NCI-H774 (cell line): Measurements from ENCODE around the gene DDX46.
"Not testable (repeated sequence)": the region's sequence is repeated elsewhere in the genome, so short reads cannot be mapped to it uniquely, and the experiment has no call there.

Source experiments
- DNase-seq: peaks from one replicate; lab custom pipeline; 2025; lab: John Stamatoyannopoulos, UW

DDX46 gene, protein sequence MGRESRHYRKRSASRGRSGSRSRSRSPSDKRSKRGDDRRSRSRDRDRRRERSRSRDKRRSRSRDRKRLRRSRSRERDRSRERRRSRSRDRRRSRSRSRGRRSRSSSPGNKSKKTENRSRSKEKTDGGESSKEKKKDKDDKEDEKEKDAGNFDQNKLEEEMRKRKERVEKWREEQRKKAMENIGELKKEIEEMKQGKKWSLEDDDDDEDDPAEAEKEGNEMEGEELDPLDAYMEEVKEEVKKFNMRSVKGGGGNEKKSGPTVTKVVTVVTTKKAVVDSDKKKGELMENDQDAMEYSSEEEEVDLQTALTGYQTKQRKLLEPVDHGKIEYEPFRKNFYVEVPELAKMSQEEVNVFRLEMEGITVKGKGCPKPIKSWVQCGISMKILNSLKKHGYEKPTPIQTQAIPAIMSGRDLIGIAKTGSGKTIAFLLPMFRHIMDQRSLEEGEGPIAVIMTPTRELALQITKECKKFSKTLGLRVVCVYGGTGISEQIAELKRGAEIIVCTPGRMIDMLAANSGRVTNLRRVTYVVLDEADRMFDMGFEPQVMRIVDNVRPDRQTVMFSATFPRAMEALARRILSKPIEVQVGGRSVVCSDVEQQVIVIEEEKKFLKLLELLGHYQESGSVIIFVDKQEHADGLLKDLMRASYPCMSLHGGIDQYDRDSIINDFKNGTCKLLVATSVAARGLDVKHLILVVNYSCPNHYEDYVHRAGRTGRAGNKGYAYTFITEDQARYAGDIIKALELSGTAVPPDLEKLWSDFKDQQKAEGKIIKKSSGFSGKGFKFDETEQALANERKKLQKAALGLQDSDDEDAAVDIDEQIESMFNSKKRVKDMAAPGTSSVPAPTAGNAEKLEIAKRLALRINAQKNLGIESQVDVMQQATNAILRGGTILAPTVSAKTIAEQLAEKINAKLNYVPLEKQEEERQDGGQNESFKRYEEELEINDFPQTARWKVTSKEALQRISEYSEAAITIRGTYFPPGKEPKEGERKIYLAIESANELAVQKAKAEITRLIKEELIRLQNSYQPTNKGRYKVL

DNA sequence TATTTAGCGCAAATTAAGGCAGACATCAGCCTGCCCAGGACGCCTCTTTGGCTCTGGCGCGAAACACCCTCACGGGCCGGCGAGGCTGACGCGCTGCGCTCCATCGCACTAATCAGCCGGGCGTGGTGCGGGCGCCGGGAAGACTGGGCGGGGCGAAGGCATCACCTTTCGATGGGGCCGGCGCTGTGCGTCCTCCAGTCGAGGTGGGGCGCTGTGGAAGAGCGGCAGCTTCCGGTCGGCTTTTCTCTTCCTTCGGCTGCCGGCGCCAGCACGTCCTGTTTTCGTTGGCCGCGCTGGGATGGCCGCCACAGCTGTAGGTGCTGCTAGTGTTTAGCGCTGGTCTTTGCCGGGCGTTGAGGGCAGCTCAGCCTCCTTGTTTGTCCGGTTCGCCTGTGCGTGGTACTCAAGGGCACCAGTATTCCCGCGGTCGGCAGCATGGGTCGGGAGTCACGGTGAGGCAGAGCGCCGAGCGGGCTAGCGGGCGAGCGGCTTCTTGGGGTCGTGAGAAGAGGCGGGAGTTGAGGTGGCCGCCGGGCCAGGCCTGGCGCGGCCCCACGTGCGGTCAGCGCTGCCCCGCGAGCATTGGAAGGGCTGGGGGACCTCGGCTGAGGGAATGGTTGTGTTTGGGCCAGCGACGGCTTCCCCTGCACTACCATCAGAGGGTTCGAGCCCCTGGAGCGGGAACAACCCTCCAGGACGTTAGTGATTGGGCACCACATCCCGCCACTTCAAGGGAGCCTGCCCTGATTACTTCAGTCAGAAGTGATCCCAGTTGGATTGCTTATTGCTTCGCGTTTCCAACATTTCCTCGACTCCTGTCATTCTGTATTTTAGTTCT lies at the start of gene DDX46:
TSS of gene DDX46 (plus strand) at position 276 of the 838 bp plus-strand sequence. CDS start at position 436, 160 bp downstream.
- peak; percentile 91 for DNase-seq

DNA sequence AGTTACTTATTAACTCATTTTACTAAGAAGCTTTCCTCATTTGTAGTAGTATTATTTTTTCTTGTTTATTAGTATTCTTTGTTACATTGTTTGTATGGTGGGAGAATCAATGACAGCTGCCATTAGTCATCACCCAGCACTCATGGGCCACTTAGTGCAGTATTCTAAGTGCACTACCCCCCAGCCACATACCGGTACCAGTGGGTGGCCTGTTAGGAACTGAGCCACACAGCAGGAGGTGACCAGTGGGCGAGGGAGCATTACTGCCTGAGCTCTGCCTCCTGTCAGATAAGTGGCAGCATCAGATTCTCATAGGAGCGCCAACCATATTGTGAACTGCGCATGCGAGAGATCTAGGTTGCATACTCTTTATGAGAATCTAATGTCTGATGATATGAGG lies 44.5 kb upstream of the DDX46 start:
- no peak for DNase-seq

DNA sequence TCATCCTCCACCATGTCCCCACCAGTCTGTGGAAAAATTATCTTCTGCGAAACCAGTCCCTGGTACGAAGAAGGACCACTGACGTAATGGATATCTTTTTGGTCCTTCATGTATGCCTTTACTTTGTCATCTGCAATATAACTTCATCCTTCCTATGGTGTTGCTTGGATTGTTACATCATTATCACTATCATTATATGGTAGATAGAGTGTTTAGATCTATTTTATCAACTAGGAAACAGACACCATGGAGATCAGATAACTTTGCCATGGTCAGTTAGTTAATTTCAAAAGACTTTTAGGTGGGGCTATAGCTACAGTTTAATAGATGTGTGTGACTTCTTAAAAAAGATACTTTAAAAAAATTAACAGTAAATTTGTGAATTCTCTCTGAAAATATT lies 44.0 kb upstream of the DDX46 start:
- DNase-seq = no peak

DNA sequence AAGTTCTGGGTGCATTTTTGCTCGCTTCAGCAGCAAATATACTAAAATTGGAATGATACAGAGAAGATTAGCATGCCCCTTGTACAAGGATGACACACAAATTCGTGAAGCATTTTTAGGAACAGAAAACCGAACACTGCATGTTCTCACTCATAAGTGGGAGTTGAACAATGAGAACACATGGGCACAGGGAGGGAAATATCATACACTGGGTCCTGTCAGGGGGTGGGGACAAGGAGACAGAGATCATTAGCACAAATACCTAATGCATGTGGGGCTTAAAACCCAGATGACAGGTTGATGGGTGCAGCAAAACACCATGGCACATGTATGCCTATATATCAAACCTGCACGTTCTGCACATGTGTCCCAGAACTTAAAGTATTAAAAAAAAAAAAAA lies 43.1 kb upstream of the DDX46 start:
- DNase-seq = not testable (repeated sequence)

DNA sequence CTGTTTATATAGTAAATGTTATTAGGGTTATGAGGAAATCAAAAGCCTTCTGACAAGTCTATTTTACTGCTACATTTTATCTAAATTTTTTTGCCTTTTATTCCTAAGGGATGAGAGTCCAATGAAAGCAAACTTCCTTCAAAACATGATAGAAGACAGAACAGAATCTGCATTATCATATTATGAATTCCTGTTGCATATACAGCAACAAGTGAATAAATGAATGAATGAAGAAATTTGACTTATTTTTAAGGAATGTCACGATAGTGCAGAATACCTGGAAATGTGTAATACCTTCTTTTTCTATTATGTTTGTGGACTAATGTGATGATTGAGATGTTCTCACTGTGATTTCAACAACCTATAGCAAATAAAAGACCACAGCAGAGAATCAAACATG lies 33.7 kb upstream of the DDX46 start:
- no peak for DNase-seq

DNA sequence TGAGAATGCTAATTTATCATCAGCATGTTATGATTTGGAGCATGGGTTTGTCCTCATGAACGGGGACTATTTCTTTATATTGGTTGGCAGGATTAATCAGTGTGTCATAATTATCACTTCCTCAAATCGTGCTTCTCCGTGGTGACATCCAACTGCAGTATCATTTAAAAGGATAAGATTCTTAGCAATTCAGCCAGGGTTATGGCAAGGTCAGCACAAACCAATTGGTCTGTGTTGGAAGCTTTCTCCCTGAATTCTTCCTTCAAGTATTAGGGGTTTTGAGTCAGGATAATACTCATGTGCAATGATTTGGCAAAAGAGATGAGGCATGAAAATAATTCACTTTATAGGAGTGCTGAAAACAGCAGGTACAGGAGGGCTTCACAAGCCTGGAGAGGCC lies 25.8 kb upstream of the DDX46 start:
- DNase-seq = no peak

DNA sequence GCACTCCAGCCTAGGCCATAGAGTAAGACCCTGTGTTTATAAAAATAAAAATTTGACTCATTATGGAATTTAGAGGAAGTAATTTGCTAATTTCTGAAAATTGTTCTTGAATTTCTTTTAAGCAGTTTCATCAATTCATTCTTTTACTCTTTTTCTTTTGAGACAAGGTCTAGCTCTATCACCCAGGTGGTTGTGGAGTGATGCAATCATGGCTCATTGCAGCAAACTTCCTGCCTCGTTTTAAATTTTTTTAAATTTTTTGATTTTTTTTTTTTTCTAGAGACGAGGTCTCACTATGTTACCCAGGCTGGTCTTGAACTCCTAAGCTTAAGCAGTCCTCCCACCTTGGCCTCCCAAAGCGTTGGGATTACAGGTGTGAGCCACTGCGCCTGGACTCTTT lies 23.3 kb upstream of the DDX46 start:
- no peak for DNase-seq

DNA sequence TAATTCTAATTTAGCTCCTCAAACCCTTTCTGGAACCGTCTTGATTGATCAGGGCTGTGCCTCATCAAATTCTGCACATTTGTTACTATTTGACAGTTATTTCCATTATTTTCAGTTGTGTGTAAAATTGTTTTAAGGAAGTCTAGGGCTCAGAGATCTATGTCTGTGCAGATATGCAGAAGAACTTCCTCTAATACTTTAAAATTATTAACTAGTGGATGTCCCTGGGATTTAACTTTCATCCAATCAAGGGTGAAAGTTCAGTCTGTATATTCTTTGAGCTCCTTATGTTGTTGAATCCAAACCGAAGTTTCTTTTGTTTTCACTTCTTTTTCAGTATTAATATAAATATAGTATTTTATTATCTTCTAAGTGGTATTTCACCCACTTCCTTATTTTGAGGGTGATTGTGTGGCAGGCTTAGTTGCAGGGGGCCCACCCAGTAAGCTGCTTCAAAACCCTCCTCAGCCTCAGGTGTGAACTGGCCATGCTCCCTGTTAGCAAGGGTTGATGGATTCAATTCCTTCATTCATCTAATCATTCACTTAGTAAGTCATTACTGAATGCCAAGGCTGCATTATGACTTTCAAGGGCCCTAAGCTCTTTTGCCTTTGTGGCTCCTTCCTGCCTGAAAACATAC lies 22.3 kb upstream of the DDX46 start:
- DNase-seq = no peak

DNA sequence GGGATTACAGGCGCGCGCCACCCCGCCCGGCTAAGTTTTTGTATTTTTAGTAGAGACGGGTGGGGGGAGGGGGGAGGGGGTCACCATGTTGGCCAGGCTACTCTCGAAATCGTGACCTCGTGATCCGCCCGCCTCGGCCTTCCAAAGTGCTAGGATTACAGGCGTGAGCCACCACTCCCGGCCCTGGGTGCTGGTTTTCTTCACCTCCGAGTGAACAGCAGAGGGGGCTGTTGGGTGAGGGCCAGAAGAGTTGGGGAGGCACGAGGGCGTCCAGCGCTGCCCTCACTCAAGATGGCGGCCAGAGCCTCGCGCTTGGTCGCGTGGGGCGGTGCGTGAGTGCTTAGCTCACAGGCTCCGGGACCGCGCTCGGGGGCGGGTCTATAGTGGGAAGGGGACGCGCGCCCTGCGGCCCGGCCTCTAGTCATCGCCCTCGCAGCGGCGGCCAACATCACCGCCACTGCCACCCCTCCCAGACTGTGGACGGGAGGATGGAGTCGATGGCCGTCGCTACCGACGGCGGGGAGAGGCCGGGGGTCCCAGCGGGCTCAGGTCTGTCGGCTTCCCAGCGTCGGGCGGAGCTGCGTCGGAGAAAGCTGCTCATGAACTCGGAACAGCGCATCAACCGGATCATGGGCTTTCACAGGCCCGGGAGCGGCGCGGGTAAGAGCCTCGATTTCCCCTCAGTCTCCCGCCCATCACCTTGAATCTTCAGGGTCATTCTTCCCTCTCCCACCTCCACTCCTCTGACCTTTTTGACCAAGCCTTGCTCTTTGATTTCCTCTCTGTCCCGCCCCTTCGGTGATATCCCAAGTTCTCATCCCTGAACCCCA lies 20.2 kb upstream of the DDX46 start, which contains the start of gene CAMLG:
TSS of gene CAMLG (plus strand) at position 416 of the 830 bp plus-strand sequence. CDS start at position 489, 73 bp downstream.
- peak; percentile 97 for DNase-seq

DNA sequence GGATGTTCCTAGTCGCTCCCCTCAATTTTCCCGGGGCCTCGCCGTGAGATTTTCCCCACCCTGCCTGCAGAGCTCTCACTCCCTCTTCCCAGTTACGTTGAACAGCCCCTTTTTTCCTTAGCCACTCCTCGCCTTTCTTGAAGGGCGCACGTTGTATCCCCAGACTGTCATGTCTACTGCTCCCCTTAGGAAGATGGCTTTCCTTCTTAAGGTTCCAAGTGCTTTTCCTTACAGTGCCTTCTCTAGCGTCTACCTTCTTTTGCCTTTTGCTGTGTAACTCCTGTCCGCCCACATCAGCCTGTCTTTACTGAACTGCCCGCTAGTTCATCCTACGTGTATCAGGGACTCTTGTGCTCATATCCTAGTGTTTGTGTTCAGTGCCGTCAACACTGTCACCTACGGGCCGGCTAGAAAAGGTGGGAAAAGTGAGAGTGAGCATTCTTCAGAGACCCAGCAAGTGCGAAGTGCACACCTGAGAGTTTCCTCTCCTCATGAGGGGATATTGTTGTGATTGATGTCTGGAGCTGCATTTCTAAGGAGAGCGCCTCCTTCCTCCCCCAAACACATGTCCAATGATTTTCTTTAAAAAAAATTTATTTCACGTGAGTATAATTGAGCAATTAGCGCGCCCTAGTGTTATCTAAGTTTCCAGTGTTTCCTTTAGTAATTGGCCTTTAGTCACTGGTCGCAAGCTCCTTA lies 19.5 kb upstream of the DDX46 start:
- peak; percentile 8 for DNase-seq

DNA sequence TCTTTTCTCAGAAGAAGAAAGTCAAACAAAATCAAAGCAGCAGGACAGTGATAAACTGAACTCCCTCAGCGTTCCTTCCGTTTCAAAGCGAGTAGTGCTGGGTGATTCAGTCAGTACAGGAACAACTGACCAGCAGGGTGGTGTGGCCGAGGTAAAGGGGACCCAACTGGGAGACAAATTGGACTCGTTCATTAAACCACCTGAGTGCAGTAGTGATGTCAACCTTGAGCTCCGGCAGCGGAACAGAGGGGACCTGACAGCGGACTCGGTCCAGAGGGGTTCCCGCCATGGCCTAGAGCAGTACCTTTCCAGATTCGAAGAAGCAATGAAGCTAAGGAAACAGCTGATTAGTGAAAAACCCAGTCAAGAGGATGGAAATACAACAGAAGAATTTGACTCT lies 17.5 kb upstream of the DDX46 start:
- no peak for DNase-seq

DNA sequence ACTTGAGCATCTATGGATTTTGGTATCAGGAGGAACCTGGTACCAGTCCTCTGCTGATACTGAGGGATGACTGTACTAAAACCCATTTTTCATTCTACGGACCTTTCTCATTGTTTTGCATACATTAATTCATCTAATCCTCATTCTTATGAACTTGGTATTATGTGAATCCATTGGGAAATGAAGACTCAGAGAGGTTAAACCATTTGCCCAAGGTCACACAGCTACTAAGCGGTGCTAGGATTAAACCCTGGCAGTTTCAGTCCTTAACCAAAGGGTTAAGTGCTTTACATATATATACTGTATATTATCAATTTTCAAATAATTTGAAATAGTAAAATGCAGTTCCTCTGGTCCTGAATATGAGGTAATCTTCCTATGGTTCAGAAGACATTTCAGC lies 16.4 kb upstream of the DDX46 start:
- no peak for DNase-seq

DNA sequence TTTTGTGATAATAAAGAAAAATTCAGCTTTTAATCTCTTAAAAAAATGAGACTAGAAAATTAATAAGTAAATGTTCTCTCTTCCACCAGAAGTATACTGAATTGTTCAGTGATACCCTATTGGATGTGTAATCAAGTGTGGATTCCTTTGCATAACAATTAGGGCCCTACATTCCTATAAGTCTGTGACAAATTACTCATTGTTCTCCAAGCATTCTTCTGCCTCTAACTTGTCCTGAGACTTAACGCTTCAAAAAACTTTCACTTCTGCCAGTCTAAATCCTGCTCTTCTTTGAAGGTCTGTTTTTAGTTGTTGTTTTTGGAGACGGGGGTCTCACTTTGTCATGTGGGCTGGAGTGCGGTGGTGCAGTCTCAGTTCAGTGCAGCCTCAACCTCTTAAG lies 9.2 kb upstream of the DDX46 start:
- no peak for DNase-seq

DNA sequence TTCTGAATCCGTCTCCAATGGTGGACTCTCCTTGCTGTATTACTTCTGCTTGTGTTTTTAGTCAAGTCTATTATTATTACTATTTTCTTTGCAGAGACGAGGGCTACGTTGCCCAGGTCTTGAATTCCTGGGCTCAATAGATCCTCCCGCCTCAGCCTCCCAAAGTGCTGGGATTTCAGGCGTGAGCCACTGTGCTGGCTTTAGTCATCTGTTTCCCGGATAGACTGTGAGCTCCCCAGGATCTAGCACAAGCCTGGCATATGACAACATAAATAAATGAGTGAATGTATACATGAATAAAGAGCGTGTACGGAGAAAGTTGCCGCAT lies 439 bp upstream of the DDX46 start:
- DNase-seq = no peak

DNA sequence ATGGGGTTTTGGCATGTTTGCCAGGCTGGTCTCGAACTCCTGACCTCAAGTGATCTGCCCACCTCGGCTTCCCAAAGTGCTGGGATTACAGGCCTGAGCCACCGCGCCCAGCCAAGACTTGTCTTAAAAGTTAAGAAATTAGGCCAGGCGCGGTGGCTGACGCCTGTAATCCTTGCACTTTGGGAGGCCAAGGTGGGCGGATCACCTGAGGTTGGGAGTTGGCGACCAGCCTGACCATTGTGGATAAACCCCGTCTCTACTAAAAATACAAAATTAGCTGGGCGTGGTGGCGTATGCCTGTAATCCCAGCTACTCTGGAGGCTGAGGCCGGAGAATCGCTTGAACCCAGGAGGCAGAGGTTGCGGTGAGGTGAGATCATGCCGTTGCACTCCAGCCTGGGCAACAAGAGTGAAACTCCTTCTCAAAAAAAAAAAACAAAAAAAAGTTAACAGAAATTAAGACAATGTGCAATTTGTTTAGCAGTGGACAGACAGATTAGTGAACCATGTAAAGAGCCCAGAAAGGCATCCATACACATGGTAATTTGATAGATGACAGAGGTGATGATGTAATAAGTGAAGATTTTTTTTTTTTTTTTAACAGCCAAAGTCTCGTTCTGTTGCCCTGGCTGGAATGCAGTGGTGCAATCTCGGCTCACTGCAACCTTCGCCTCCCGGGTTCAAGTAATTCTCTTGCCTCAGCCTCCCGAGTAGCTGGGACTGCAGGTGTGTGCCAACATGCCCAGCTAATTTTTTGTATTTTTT lies 9.1 kb downstream of the DDX46 start:
- DNase-seq = not testable (repeated sequence)

DNA sequence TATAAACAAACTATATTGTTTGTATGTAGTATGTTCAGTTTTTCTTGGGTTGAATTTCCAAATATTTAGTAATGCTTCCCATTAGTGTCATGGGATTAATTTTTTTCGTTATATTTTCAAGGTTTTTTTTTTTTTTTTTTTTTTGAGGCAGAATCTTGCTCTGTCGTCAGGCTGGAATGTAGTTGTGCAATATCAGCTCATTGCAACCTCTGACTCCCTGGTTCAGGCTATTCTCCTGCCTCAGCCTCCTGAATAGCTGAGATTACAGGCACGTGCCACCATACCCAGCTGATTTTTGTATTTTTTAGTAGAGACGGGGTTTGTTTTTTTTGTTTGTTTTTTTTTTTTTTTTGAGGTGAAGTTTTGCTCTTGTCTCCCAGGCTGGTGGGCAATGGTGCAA lies 10.6 kb downstream of the DDX46 start:
- DNase-seq = no peak

DNA sequence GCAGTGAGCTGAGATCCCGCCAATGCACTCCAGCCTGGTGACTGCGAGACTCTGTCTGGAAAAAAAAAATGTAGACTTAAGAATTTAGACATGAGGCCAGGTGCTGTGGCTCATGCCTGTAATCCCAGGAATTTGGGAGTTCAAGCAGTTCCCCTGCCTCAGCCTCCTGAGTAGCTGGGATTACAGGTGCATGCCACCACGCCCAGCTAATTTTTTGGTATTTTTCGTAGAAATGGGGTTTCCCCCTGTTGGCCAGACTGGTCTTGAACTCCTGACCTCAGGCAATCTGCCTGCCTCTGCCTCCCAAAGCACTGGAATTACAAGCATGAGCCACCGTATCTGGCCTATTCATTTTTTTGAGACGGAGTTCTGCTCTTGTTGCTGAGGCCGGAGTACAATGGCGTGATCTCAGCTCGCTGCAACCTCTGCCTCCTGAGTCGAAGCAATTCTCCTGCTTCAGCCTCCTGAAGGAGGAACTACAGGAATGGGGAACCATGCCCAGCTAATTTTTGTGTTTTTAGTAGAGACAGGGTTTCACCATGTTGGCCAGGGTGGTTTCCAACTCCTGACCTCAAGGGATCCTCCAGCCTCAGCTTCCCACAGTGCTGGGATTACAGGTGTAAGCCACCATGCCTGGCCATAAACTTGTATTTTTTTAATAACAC lies 14.0 kb downstream of the DDX46 start:
- no peak for DNase-seq

DNA sequence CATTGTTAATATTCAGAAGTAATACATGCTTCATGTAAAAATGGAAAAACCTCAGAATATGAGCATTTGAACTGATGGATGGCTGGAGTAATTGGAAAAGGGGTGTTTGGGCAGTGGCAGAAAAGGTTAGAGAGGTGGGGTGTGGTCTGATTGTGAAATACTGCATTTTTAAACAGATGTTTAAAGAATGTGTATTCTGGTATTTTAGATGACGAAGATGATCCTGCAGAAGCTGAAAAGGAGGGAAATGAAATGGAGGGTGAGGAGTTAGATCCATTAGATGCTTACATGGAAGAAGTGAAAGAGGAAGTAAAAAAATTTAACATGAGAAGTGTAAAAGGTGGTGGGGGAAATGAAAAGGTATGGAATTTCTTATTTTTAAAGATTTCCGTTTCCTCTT lies 18.8 kb downstream of the DDX46 start:
- DNase-seq = no peak
